Fibroblast of pulmonary artery (primary cell): Measurements from ENCODE around the gene CSTF1.
A peak's percentile ranks its signal among the peaks of the same experiment; 100 is the strongest.
"Not testable (repeated sequence)": the region's sequence is repeated elsewhere in the genome, so short reads cannot be mapped to it uniquely, and the experiment has no call there.

ENCODE experiments used
- DNase-seq: peaks from one replicate; pipeline ENCODE4 v3.0.0-alpha.2; 2010; ENCODE audit warnings: low read depth
- H3K4me3 ChIP-seq: replicated peaks from 2 replicates; pipeline ENCODE4 v1.5.1; 2011; ENCODE audit warnings: low read depth, mild to moderate bottlenecking, control low read depth, low read length, moderate library complexity
- TF ChIP-seq, protein P1 (sequence below): IDR thresholded peaks from 2 replicates; pipeline ENCODE4 v1.5.1; 2011; ENCODE audit warnings: mild to moderate bottlenecking, control low read depth, low read length, inconsistent platforms; ENCODE audit errors: missing control alignments

Gene CSTF1

DNA sequence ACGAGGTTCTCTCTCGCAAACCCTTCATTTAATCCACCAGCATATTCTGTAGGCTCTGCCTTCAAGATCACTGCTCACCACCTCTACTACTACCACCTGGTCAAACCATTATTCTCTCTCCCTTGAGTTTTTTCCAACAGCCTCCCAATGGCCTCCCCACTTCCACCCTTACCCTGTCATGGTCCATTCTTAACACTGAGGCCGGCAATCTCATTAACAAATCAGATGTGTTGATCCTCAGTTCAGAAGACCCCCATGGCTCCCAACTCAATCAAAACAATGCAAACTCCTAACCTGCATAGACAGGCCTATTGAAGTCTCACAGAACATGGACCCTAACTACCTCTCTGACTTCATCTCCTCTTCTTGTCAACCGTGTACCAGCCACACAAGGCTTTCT, 2.6 kb upstream of the CSTF1 start:
- TF ChIP-seq, protein P1, sequence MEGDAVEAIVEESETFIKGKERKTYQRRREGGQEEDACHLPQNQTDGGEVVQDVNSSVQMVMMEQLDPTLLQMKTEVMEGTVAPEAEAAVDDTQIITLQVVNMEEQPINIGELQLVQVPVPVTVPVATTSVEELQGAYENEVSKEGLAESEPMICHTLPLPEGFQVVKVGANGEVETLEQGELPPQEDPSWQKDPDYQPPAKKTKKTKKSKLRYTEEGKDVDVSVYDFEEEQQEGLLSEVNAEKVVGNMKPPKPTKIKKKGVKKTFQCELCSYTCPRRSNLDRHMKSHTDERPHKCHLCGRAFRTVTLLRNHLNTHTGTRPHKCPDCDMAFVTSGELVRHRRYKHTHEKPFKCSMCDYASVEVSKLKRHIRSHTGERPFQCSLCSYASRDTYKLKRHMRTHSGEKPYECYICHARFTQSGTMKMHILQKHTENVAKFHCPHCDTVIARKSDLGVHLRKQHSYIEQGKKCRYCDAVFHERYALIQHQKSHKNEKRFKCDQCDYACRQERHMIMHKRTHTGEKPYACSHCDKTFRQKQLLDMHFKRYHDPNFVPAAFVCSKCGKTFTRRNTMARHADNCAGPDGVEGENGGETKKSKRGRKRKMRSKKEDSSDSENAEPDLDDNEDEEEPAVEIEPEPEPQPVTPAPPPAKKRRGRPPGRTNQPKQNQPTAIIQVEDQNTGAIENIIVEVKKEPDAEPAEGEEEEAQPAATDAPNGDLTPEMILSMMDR, result no peak
- no peak overlapping the region for H3K4me3 ChIP-seq
- no peak for DNase-seq

DNA sequence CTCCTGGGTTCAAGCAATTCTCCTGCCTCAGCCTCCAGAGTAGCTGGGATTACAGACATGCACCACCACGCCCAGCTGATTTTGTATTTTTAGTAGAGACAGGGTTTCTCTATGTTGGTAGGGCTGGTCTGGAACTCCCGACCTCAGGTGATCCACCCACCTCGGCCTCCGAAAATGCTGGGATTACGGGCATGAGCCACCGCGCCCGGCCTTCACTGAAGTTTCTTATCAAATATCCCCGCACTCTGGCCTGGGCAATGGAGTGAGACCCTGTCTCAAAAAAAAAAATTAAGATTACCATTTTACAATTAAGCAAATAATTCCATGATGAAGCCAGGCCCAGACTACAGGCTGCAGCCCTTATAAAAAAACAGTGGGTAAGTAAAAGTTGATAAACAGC, 2.0 kb upstream of the CSTF1 start:
- not testable (repeated sequence) for DNase-seq
- peak overlapping the region; percentile 90 for H3K4me3 ChIP-seq

DNA sequence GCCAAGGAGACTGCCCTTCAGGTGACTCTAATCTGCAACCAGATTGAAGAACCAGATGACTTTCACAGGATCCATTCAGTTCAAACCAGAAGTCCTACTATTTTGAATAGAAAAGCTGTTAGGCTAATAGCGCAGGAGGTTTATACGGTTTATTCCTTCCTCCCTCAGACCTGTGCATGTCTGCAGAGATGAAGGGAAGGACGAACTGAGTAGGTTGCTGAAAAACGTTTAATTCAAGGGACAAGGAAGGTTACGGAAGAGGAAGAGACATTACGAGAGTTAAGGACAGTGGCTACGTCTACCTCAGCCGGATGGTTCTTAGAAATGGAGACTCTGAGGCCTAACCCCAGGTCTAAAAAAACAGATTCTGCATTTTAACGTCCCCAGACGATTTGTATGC, 1.4 kb upstream of the CSTF1 start:
- TF ChIP-seq, protein P1, result no peak
- no peak for DNase-seq

DNA sequence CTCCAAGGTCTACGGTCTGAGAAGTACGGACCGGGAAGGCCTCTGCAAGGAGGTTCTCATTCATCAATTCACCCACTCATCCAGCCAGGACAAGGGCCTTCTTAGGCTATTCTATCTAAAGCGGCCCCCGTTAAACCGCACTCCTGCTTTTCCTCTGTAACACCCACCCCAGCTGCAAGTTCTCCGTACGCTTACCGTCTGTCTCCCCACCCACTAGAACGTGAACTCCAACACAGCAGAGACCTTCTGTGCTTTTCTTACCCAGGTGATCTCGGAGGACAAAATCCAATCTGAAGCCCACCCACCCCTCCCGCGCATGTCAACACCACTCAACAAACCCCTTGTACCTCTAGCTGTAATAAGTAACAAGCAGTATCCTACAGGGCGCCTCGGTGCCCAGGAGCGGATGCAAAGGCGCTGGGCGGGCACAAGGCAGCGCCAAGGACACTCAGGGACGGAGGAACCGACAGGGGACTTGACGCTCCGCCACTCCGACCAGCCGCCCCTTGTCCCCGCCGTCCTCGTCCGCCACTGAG, 781 bp upstream of the CSTF1 start:
- H3K4me3 ChIP-seq, result peak overlapping the region; percentile 90
- peak; percentile 10 for DNase-seq
- TF ChIP-seq, protein P1, result no peak

More for the DNA sequence above, 1.4 kb upstream of the CSTF1 start:
- peak overlapping the region; percentile 90 for H3K4me3 ChIP-seq

DNA sequence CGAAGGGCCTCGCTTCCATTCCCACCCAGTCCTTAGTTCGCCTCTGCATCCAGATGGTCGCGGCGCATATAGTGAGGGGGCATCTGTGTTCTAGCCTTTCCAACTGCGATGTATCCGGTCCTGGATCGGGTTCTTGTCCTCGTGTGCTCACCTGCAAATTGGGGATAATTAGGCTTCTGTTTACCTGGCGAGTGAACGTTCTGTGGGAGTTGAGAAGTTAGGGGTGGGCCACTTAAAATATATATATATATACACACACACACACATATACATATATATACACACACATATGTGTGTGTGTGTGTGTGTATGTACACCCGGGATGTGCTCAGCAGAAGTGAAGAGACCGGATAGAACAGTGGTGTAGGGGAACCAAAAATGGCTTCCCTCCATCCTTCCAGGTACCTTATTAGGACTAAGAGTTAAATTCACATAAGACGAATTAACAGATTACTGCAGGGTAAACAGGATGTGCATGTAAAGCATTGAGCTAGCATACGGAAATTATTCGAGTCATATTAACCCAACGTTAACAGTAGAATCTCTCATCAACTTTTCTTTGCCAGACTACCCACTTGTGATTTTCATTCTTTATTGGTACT, 537 bp downstream of the CSTF1 start:
- H3K4me3 ChIP-seq, result peak overlapping the region; percentile 90
- peak; percentile 26 for DNase-seq
- TF ChIP-seq, protein P1, result no peak

DNA sequence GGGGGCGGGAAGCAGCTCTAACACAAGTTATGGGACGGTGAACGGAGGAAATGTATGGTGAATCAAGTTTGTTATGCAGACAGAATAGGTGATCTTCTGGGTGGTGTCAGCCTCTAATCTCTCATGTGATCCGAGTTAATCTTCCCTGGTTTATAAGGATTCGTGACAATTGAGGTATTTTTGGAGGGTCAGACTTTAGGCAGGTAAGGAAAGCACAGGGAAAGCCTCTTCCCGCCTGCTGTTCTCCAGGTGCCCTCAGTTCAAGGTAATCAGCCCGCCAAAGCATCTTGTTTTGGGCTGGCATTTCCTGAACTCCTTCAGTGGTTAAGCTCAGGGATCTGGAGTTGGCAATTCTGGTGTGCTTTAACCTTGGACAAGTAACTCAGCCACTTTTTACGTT, 1.2 kb downstream of the CSTF1 start:
- TF ChIP-seq, protein P1, result no peak
- DNase-seq, result no peak
- H3K4me3 ChIP-seq, result peak overlapping the region; percentile 90

DNA sequence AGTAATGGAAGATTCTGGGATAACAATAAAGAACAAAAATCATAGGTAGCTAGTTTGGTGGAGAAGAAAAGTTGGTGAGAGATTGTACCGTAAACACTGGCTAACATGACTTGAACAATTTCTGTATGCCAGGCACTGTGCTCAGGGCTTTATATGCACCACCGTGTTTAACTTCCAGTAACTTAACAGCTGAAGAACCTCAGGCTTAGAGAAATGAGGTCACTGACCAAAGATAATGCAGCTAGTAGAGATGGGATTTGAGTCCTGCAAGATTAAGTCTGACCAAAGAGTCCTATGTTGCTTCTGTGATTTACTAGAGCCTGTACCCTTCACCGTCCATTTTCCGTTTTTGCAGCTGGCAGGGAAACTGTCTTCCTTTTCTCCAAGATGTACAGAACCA, 2.7 kb downstream of the CSTF1 start:
- DNase-seq, result no peak

More for the DNA sequence above, 2.7 kb downstream of the CSTF1 start:
- TF ChIP-seq, protein P1, result no peak
- no peak overlapping the region for H3K4me3 ChIP-seq
